Eye (tissue), 1 donor: ENCODE data around the gene PIK3CB.
"Not testable (repeated sequence)": the region's sequence is repeated elsewhere in the genome, so short reads cannot be mapped to it uniquely, and the experiment has no call there.

Source experiments
- DNase-seq: peaks from one replicate; pipeline ENCODE4 v3.0.0-alpha.2; 2015

PIK3CB gene

DNA sequence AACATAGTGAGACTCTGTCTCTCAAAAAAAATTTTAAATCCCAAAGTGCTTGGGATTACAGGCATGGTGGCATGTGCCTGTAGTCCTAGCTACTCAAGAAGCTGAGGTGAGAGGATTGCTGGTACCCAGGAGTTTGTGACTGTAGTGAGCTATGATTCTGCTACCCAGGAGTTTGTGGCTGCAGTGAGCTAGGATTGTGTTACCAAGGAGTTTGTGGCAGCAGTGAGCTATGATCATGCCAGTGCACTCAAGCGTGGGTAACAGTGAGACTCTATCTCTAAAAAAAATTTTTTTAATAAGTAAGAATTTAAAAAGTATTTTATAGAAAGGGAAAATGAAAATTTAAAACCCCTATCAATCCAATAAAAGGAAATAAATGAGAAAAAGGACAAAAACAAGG, 156.6 kb downstream of the PIK3CB start:
- DNase-seq = no peak

GRCh38 chr3:138675393-138675792, 159.3 kb downstream of the PIK3CB start:
- DNase-seq = no peak

DNA sequence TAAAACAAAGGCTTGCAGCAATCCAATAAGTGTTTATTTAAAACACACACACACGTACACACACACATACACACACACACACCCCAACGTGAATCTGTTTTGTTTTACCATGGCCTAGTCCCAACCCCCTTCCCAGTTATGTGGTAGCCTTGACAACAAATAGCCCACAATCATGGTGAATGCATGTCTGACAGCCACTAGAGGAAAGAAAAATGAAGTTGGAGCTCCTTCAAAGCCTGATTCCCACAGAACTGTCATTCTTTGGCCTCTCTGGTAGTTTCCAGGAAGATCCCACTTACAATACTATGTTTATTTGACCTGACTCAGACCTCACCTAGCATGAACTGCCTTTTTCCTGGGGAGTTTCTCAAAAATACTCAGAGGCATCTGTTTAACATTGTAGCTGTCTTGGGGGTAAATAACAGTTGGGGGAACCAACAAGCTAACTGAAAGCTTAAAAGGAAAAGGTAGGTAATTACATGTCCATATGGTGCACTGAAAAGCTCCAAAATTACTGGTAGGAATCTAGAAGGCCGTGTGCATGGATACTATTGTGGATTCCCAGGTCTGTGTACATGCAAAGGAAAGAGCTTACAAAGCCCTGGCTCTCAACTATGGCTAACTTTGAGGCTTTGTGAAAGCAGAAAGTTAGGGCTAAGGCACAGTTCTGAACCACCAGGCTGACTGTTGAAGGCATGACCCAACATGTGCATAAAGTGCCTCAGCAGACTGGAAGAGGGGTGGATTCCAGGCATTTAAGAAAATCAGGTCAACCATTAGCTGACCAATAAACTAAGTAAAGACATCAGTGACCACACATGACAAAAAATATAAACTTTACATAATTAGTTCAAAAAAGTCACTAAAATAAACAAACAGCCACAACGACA, 160.8 kb downstream of the PIK3CB start:
- DNase-seq = no peak

DNA sequence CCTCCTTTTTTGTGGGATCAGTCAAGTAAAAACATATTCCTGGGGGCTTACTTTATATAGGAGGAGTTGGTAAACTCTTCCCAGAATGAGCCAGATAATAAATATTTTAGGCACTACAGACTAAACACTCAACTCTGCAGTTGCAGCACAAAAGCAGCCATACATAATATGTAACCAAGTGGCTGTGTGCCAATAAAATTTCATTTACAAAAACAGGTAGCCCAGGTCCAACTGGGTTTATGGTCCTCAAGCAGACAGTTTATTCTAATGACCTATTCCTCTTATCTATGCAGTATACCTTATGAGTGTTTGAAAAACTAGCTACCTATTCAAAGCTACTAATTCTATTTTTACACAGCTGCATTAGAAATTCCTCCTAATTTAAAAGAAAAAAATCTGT, 164.3 kb downstream of the PIK3CB start:
- no peak for DNase-seq

- no peak for DNase-seq
These were observed 166.6 kb downstream of the PIK3CB start for GRCh38 chr3:138668107-138668506.

DNA sequence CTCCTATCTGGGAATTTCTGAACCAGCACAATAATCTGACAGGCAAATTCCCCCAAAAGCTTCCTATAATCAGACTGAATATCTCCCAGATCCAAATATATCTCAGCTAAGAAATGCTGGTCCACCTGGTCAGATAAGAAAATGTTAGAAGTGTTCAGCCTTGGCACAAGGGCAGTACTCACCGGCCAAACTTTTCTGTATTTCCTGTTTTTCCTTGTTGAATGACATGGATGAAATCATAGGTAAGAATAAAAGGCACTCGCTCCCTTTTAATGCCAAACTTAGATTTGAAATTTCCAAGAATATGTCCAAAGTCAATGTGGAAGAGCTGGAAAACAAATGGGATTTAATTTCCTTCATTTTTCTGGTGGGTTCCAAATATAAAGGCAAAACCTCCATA, 177.2 kb downstream of the PIK3CB start:
- no peak for DNase-seq

DNA sequence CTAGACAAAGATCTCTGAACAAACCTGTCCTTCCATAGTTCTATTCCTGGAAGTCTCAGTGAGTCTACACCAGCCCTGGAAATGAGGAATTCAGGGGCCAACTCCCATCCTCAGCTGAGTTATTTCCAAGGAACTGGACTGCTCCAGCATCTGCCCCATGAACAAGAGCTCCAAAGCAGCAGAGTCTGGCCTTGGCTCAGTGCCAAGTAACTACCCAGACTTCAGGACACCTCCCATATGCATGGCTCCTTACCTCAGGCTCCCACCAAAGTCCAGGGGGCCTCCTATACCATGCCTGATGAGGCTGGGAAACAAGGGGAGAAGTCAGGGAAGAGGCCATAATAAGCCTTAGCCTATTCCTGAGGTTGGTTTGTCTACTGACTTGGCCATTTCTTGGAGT, 181.2 kb downstream of the PIK3CB start:
- no peak for DNase-seq

DNA sequence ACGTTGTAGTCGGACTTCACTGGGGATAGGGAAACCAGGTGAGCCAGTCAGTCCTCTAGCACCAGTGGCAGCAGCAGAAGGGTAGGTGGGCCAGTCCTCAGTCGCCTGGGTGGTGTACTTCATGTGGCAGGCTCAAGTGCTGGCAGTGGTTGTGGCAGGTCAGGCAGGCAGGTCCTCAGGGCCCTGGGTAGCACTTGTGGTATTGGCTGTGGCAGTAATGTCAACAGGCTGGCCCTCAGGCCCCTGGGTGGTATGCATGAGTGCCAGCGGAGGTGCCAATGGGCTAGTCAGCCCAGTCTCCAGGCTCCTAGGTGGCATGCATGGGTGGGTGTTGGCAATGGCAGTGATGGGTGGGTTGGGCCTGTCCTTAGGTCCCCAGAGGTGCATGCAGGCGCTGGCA, 185.6 kb downstream of the PIK3CB start:
- DNase-seq = no peak

- peak; percentile 16 for DNase-seq
These were observed 188.2 kb downstream of the PIK3CB start for GRCh38 chr3:138646513-138646912.

- no peak for DNase-seq
These were observed 188.7 kb downstream of the PIK3CB start for GRCh38 chr3:138646008-138646407.

GRCh38 chr3:138642927-138643253, 191.8 kb downstream of the PIK3CB start:
- no peak for DNase-seq

DNA sequence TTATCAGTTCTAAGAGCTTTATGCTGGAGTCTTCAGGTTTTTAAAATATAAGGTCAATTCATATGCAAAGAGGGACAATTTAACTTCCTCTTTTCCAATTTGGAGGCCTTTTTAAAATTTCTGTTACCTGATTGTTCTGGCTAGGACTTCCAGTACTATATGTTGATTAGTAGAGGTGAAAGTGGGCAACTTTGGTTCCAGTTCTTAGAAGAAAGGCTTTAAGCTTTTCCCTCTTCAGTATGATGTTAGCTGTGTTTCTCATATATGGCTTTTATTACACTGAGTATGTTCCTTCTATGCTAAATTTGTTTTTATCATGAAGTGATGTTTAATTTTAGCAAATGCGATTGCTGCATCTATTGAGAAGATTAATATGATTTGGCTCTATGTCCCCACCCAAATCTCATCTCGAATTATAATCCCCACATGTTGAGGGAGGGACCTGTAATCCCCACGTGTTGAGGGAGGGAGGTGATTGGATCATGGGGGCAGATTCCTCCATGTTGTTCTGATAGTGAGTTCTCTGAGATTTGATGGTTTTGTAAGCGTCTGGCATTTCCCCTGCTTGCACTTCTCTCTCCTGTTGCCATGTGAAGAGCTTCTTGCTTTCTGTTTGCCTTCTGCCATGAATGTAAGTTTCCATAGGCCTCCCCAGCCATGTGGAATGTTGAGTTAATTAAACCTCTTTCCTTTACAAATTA, 192.4 kb downstream of the PIK3CB start:
- DNase-seq = no peak

DNA sequence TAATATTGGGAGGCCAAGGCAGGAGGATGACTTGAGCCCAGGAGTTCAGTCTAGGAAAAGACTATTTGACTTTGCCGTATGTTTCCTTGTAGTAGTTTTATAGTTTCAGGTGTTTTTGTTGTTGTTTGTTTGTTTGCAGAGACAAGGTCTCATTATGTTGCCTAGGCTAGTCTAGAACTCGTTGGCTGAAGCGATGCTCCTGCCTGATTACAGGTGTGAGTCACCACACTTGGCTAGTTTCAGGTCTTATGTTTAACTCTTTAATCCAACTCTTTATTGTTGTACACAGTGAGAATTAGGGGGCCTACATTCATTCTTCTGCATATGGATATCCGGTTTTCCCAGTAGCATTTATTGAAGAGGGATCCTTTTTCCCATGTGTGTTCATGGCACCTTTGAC, 194.2 kb downstream of the PIK3CB start:
- DNase-seq = no peak

GRCh38 chr3:138638641-138639040, 196.1 kb downstream of the PIK3CB start:
- DNase-seq = no peak

- DNase-seq = no peak
These were observed 205.2 kb downstream of the PIK3CB start for GRCh38 chr3:138629526-138629925.

GRCh38 chr3:138625707-138626365, 208.9 kb downstream of the PIK3CB start:
- DNase-seq = no peak

GRCh38 chr3:138624518-138624917, 210.2 kb downstream of the PIK3CB start:
- no peak for DNase-seq

DNA sequence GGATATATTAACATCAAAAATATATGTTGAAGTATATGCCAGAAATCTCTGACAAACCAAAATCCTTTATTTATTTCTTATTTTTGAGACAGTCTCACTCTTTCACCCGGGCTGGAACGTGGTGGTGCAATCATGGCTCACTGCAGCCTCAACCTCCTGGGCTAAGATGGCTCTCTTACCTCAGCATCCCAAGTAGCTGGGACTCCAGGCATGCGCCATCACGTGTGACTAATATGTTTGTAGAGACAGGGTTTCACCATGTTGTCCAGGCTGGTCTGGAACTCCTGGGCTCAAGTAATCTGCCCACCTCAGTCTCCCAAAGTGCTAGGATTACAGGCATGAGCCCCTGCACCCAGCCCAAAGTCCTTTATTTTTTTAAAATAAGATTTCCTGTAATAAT, 214.3 kb downstream of the PIK3CB start:
- DNase-seq = no peak

- no peak for DNase-seq
These were observed 219.3 kb downstream of the PIK3CB start for GRCh38 chr3:138615462-138615861.

DNA sequence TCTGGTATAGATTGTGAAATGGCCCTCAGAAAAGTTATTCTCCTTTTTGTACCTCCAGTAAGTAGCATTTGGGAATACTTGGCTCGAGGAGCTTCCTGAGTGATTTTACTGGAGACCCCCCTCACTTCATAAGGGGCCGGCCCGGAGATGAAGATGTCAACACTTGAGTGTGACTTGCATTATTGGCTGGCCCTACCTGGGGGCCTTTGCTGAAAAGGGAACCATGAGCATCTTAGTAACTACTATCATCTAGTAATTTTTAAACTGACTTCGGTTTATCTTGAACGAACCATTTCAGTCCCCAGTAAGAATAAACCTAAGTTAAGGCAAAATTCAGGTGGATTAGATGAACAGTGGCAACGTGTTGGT, 224.8 kb downstream of the PIK3CB start:
- no peak for DNase-seq

DNA sequence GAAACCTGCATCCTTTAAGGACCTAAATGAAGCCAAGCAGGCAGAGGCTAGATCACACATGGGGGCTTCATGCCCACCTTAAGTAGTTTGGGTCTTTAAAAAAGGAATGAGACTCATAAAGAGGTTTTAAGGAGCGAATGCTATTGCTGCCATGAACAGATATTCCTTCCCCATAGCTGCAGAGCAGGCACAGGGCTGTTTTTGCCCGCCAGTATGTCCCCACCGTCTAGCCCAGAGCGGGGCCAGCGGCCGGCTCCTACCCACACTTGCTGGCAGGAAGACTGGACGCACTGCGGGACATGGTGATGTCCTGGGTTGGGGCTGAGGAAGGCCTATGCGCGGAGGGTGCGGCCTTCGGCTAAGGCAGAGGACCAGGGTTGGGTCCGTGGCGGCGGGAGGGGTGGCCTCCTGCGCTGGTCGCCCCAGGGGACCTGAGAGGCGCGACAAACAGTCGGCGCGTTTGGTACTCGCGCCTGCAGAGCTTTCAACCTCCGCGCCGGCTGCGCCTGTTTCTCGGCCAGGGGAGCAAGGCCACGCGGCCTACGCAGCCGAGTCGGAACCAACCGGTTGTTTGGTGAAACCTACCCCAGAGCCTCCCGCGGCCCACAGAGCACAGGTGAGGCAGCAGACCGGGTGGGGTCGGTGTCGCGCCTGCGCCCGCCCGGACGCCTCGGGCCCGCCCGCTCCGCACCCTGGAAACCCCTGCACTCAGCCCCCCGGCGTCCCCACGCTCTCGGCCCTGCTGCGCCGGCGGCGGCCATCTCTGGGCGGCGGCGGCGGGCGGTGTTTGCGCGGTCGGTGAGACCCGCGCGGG, 226.2 kb downstream of the PIK3CB start, which contains the start of gene FAIM:
TSS of gene FAIM (plus strand) at position 450 of the 814 bp plus-strand sequence. CDS start 10,956 bp downstream, outside the sequence.
- DNase-seq = peak; percentile 88

GRCh38 chr3:138604106-138604595, 230.6 kb downstream of the PIK3CB start:
- not testable (repeated sequence) for DNase-seq
